LNCaP clone FGC (cell line): ENCODE measurements around the gene GORASP2.

ENCODE experiments used
- DNase-seq: peaks from one replicate; pipeline ENCODE4 v3.0.0-alpha.2; 2011; ENCODE audit warnings: low read depth
- H3K4me3 ChIP-seq: 2 replicates; pipeline ENCODE4 v1.5.1; 2011; ENCODE audit warnings: mild to moderate bottlenecking, low read depth, low read length, control low read depth
- CTCF ChIP-seq: IDR thresholded peaks from 2 replicates; pipeline ENCODE4 v1.5.1; 2012; ENCODE audit warnings: mild to moderate bottlenecking; ENCODE audit not compliant: control insufficient read depth, insufficient read depth; ENCODE audit errors: extremely low read depth

GORASP2 gene

GRCh38 chr2:170997893-170998597 is 69.0 kb downstream of the GORASP2 start:
- no peak overlapping the region for H3K4me3 ChIP-seq
- no peak for TF ChIP-seq CTCF
- DNase-seq = peak; percentile 82

- no peak for TF ChIP-seq CTCF
- DNase-seq = no peak
- H3K4me3 ChIP-seq = no peak overlapping the region
Measured at GRCh38 chr2:170999654-171000053, 70.6 kb downstream of the GORASP2 start.

GRCh38 chr2:171004363-171004762 is 75.3 kb downstream of the GORASP2 start:
- DNase-seq = no peak
- no peak for TF ChIP-seq CTCF
- no peak overlapping the region for H3K4me3 ChIP-seq

GRCh38 chr2:171004833-171005232 is 75.8 kb downstream of the GORASP2 start:
- no peak for DNase-seq
- no peak overlapping the region for H3K4me3 ChIP-seq
- TF ChIP-seq CTCF = no peak

GRCh38 chr2:171008550-171009205 is 79.6 kb downstream of the GORASP2 start:
- no peak for DNase-seq
- no peak for TF ChIP-seq CTCF
- no peak overlapping the region for H3K4me3 ChIP-seq

GRCh38 chr2:171009386-171009785 is 80.3 kb downstream of the GORASP2 start:
- no peak for DNase-seq
- H3K4me3 ChIP-seq = no peak overlapping the region
- no peak for TF ChIP-seq CTCF

- TF ChIP-seq CTCF = no peak
- H3K4me3 ChIP-seq = no peak overlapping the region
- no peak for DNase-seq
Measured at GRCh38 chr2:171013851-171014250, 84.8 kb downstream of the GORASP2 start.
